OCI-LY7 (cell line): ENCODE measurements around the gene HTR1E. TPM values are rescaled to one million over a fixed set of nuclear protein-coding genes. Genes with fewer than 3 reads are reported as not detected.

Experiments used
- BruUV-seq: library from RNA; stranded (reverse); fragments of 400-500 nt; replicated peaks from 2 replicates; lab custom pipeline; 2021; lab: Mats Ljungman, UMichigan
- CTCF ChIA-PET: fragments of 300-600 bp; sonication (Branson Sonifier 250); formaldehyde crosslinking; loops from one replicate; lab custom pipeline; 2022; ENCODE audit warnings: antibody characterized with exemption; ENCODE audit not compliant: unreplicated experiment; lab: Charles Lee
- POLR2A ChIA-PET: fragments of 300-600 bp; sonication (Branson Sonifier 250); formaldehyde crosslinking; loops from one replicate; lab custom pipeline; 2022; ENCODE audit warnings: antibody characterized with exemption; lab: Charles Lee
- DNase-seq: peaks from one replicate; pipeline ENCODE4 v3.0.0-alpha.2; 2015; ENCODE audit warnings: low spot score
- H2AFZ ChIP-seq: fragments of 200-600 bp; sonication (generic), shearing (Covaris generic); 2 replicates; pipeline ENCODE4 v1.6.1; 2014; ENCODE audit warnings: mild to moderate bottlenecking, antibody characterized with exemption, low read length, moderate library complexity
- H3K27ac ChIP-seq: fragments of 200-600 bp; sonication (generic); 2 replicates; pipeline ENCODE4 v1.5.1; 2014; ENCODE audit warnings: mixed run types, low read depth, mild to moderate bottlenecking, moderate library complexity, low read length, inconsistent platforms; ENCODE audit not compliant: poor library complexity, severe bottlenecking
- H3K36me3 ChIP-seq: fragments of 200-600 bp; sonication (generic); 2 replicates; pipeline ENCODE4 v1.6.1; 2014; ENCODE audit warnings: mild to moderate bottlenecking, antibody characterized with exemption, low read length, moderate library complexity, mixed read lengths; ENCODE audit not compliant: insufficient read depth
- H3K4me1 ChIP-seq: fragments of 200-600 bp; sonication (generic); 2 replicates; pipeline ENCODE4 v1.5.1; 2014; ENCODE audit warnings: mild to moderate bottlenecking, low read length; ENCODE audit not compliant: insufficient read depth, poor library complexity, severe bottlenecking
- H3K4me2 ChIP-seq: fragments of 200-600 bp; sonication (generic); 2 replicates; pipeline ENCODE4 v1.6.1; 2014; ENCODE audit warnings: mild to moderate bottlenecking, low read length
- H3K4me3 ChIP-seq: fragments of 200-600 bp; sonication (generic); 2 replicates; pipeline ENCODE4 v1.5.1; 2014; ENCODE audit warnings: mild to moderate bottlenecking, low read depth, low read length; ENCODE audit not compliant: poor library complexity, severe bottlenecking
- H3K79me2 ChIP-seq: fragments of 200-600 bp; sonication (generic); 2 replicates; pipeline ENCODE4 v1.6.1; 2016; ENCODE audit warnings: low read depth, mild to moderate bottlenecking, low read length, moderate library complexity, mixed read lengths; ENCODE audit not compliant: insufficient read depth
- H3K9me2 ChIP-seq: fragments of 200-600 bp; sonication (generic); 2 replicates; pipeline ENCODE4 v1.6.1; 2016; ENCODE audit warnings: mild to moderate bottlenecking, low read length, mixed read lengths; ENCODE audit not compliant: insufficient read depth
- H3K9me3 ChIP-seq: fragments of 200-600 bp; sonication (generic); 2 replicates; pipeline ENCODE4 v1.6.1; 2014; ENCODE audit warnings: mild to moderate bottlenecking, mixed run types, low read length, mixed read lengths
- H4K20me1 ChIP-seq: fragments of 200-600 bp; sonication (generic); 2 replicates; pipeline ENCODE4 v1.6.1; 2014; ENCODE audit warnings: mild to moderate bottlenecking, antibody characterized with exemption, low read length, moderate library complexity, mixed read lengths; ENCODE audit not compliant: insufficient read depth
- CTCF ChIP-seq: fragments of 200-600 bp; sonication (generic); conservative IDR thresholded peaks from 2 replicates; pipeline ENCODE4 v1.5.1; 2014; ENCODE audit warnings: mild to moderate bottlenecking, antibody characterized with exemption, low read length, moderate library complexity, mixed read lengths
- EZH2phosphoT487 ChIP-seq: fragments of 200-600 bp; sonication (generic); IDR thresholded peaks from 2 replicates; pipeline ENCODE4 v1.6.1; 2018; ENCODE audit warnings: low read depth, borderline replicate concordance, mild to moderate bottlenecking, mixed run types, antibody characterized with exemption, low read length, moderate library complexity, mixed read lengths
- intact Hi-C: fragments of 100-400 bp; cut with micrococcal nuclease; formaldehyde crosslinking; loops from one replicate; pipeline ENCODE4 v1.10.0; 2022; ENCODE audit not compliant: unreplicated experiment
- total RNA-seq, 2 experiments: library from RNA; depleted of rRNA in 1 of 2; stranded (reverse); fragments of >200 nt in 1 of 2; shearing (Covaris generic) in 1 of 2; gene quantifications; 2 replicates each; pipeline ENCODE4 v1.2.3, GENCODE V29; 2014 to 2022

The HTR1E gene
- total RNA-seq, 2 experiments from 2014 or later: not detected

DNA sequence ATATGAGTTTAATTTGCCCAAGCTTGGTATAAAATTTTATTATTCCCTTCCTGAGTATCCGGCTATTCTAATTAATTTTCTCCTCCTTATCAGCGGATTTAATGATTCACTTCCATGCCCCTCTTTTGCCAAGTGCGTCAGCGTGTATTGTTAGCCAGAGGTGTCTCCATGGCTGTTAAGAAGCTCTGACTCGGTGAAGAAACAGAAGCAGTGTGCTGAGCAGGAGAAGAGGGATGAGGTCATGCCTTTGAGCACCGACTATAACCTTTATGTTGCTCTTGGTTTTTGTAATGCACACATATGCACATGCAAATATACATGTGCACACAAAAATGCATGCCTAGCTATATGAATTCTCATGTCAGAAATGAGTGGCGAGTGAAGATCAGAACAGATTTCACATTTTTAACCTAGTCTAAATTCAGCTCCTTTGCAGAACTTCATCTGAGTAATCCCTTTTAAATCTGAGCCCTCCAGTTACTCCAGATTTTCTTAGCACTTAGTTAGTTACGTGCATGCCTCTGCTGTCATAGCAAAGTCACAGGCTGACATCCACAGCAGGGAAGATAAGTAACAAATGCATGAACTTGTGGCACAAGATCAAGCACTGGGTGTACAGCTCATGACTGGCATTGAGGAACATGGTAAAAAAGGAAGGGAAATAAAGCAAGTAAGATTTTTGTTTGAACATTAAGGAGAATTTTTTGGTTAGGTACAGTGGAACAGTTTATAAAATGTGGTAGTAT is 24.3 kb downstream of the HTR1E start:
- Histone ChIP-seq H3K27ac (no peak overlapping the region), H3K79me2 (no peaks in the 10 kb centered on the region), H3K4me2 (no peak overlapping the region), H3K36me3 (no peaks in the 10 kb centered on the region), H2AFZ (no peak overlapping the region), H3K9me3 (no peaks in the 10 kb centered on the region), H4K20me1 (no peaks in the 10 kb centered on the region), H3K4me3 (no peak overlapping the region), H3K4me1 (no peaks in the 10 kb centered on the region), H3K9me2 (no peaks in the 10 kb centered on the region)
- DNase-seq: no peak
- POLR2A ChIA-PET: no interaction called here
- TF ChIP-seq EZH2phosphoT487 (no peak), CTCF (no peak)
- no TSS peak for BruUV-seq
- intact Hi-C loops: no loop called here
- CTCF ChIA-PET: no interaction called here

- H3K9me3 ChIP-seq: no peaks in the 10 kb centered on the region
- no peak overlapping the region for H3K27ac ChIP-seq
- H3K4me3 ChIP-seq: no peak overlapping the region
- ChIA-PET CTCF (no interaction called here), POLR2A (interaction anchor here (0.6 kb wide), 1 partner anchor 11 kb away, joined by 3 read pairs; no protein-coding TSS in a partner anchor)
- BruUV-seq: no TSS peak
- no peak for TF ChIP-seq EZH2phosphoT487
- TF ChIP-seq CTCF: no peak
- no peaks in the 10 kb centered on the region for H3K36me3 ChIP-seq
- no peak overlapping the region for H2AFZ ChIP-seq
- no peaks in the 10 kb centered on the region for H3K79me2 ChIP-seq
- H3K4me2 ChIP-seq: no peak overlapping the region
- H3K4me1 ChIP-seq: no peaks in the 10 kb centered on the region
- no peaks in the 10 kb centered on the region for H3K9me2 ChIP-seq
- H4K20me1 ChIP-seq: no peaks in the 10 kb centered on the region
- no peak for DNase-seq
- intact Hi-C loops: no loop called here
These were observed 26.0 kb downstream of the HTR1E start for GRCh38 chr6:86963352-86963751.

- BruUV-seq: no TSS peak
- no peak for DNase-seq
- H3K36me3 ChIP-seq: no peaks in the 10 kb centered on the region
- H3K4me1 ChIP-seq: no peaks in the 10 kb centered on the region
- intact Hi-C loops: no loop called here
- no peak overlapping the region for H3K27ac ChIP-seq
- no peaks in the 10 kb centered on the region for H3K79me2 ChIP-seq
- no peak overlapping the region for H3K4me3 ChIP-seq
- no peaks in the 10 kb centered on the region for H3K9me3 ChIP-seq
- H4K20me1 ChIP-seq: no peaks in the 10 kb centered on the region
- H2AFZ ChIP-seq: no peak overlapping the region
- CTCF ChIA-PET: no interaction called here
- H3K4me2 ChIP-seq: no peak overlapping the region
- no peaks in the 10 kb centered on the region for H3K9me2 ChIP-seq
- TF ChIP-seq CTCF: no peak
- TF ChIP-seq EZH2phosphoT487: no peak
- POLR2A ChIA-PET: no interaction called here
These were observed 26.8 kb downstream of the HTR1E start for GRCh38 chr6:86964029-86964579.
